HEK293 (cell line): ENCODE results near the gene CHRNA1.

Experiments
- ZBTB17 ChIP-seq: fragments of 450-650 bp; formaldehyde crosslinking; IDR thresholded peaks from 2 replicates; pipeline ENCODE4 v1.5.1; 2016; ENCODE audit warnings: missing biosample characterization, missing genetic modification characterization
- ZNF155 ChIP-seq: fragments of 450-650 bp; formaldehyde crosslinking; IDR thresholded peaks from 2 replicates; pipeline ENCODE4 v1.5.1; 2016; ENCODE audit warnings: missing biosample characterization, missing genetic modification characterization
- ZNF292 ChIP-seq: fragments of 450-650 bp; formaldehyde crosslinking; IDR thresholded peaks from 2 replicates; pipeline ENCODE4 v1.5.1; 2016; ENCODE audit warnings: low read depth, missing biosample characterization, missing genetic modification characterization, borderline replicate concordance
- ZNF302 ChIP-seq: fragments of 450-650 bp; formaldehyde crosslinking; IDR thresholded peaks from 2 replicates; pipeline ENCODE4 v1.5.1; 2016; ENCODE audit warnings: missing biosample characterization, missing genetic modification characterization, low read depth
- ZNF777 ChIP-seq: fragments of 450-650 bp; formaldehyde crosslinking; IDR thresholded peaks from 2 replicates; pipeline ENCODE4 v1.5.1; 2017; ENCODE audit warnings: missing biosample characterization, missing genetic modification characterization, borderline replicate concordance
- TF ChIP-seq, protein P1 (sequence below): fragments of 450-650 bp; formaldehyde crosslinking; IDR thresholded peaks from 2 replicates; pipeline ENCODE4 v1.5.1; 2016; ENCODE audit warnings: missing biosample characterization, missing genetic modification characterization

DNA sequence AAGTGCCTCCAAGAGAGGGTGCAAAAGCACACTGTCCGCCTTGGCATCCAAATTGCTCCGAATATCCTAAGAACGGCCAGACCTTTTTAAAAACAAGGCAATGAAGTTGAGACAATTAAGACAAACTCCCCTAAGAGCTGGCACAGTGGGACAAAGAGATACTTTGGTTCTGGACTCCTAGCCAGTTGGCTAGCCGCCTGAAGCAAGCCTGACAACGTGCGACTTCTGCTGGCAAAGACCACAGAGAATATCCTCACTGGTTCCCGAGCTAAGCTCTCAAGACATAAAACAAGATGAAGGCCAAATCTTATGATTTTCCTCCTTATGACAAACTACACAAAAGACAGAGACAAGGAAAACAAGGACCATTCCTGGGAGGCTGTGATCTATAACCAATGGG is 32.7 kb downstream of the CHRNA1 start:
- TF ChIP-seq ZNF777 (tag by site-specific recombination) (no peak), ZBTB17 (tag by site-specific recombination) (no peak), ZNF302 (tag by site-specific recombination) (no peak), ZNF155 (tag by site-specific recombination) (no peak), ZNF292 (tag by site-specific recombination) (no peak)
- TF ChIP-seq, protein P1, sequence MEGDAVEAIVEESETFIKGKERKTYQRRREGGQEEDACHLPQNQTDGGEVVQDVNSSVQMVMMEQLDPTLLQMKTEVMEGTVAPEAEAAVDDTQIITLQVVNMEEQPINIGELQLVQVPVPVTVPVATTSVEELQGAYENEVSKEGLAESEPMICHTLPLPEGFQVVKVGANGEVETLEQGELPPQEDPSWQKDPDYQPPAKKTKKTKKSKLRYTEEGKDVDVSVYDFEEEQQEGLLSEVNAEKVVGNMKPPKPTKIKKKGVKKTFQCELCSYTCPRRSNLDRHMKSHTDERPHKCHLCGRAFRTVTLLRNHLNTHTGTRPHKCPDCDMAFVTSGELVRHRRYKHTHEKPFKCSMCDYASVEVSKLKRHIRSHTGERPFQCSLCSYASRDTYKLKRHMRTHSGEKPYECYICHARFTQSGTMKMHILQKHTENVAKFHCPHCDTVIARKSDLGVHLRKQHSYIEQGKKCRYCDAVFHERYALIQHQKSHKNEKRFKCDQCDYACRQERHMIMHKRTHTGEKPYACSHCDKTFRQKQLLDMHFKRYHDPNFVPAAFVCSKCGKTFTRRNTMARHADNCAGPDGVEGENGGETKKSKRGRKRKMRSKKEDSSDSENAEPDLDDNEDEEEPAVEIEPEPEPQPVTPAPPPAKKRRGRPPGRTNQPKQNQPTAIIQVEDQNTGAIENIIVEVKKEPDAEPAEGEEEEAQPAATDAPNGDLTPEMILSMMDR (tag by site-specific recombination), result no peak
